ENCODE data around the gene MS4A18. TPM values are rescaled to one million over a fixed set of nuclear protein-coding genes. Genes with fewer than 3 reads are reported as not detected.

The MS4A18 gene
- total RNA-seq, 1 experiment from 2014 or later: not detected

DNA sequence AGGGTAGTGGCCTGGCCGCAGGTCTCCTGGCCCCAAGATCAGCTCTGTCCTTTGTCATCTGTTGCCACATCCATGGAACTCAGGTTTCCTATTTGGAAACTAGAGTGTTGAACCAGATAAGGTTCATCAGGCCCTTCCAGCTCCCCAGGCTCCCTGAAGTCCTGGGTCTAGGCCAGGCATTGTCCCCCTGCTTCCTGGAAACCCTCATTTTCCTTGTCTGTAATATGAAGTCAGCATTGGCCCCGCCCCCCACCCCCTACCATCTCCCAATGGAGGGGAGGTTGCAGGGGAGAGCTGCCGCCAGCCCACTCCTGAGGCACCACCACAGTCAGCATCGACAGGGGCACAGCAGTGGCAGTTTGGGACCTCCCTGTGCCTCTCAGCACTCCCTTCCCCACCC, 51.6 kb downstream of the MS4A18 start:
- no peak overlapping the region for H3K9ac ChIP-seq (ENCODE audit: low read length)
- no peak overlapping the region for H3K4me3 ChIP-seq (replicated peaks in 1 of 2; ENCODE audit: low read depth in 1 of 2, low read length in 2 of 2)
- ATAC-seq: no peak
- no peaks in the 10 kb centered on the region for H3K27me3 ChIP-seq (ENCODE audit: insufficient read depth, low read length)
- no peaks in the 10 kb centered on the region for H3K36me3 ChIP-seq (ENCODE audit: control insufficient read depth in 1 of 2, insufficient read depth in 2 of 2, low read length in 2 of 2)
- CTCF ChIA-PET: interaction anchor here (0.6 to 2.7 kb wide), 7 partner anchors 13 to 560 kb away, joined by 3 to 21 read pairs (median 4); partner anchors contain the start of gene MS4A15
- TF ChIP-seq ZFX (IDR thresholded peaks at IDR 0.05) (no peak), CEBPB (IDR thresholded peaks at IDR 0.05; ENCODE audit: low read depth) (no peak), YY1 (IDR thresholded peaks at IDR 0.05; ENCODE audit: extremely low read depth, insufficient replicate concordance, low read depth, low read length) (no peak), CBX3 (IDR thresholded peaks at IDR 0.05; ENCODE audit: low read depth) (no peak), SRF (IDR thresholded peaks at IDR 0.05; ENCODE audit: low read depth) (no peak), TCF7L2 (IDR thresholded peaks at IDR 0.05; ENCODE audit: borderline replicate concordance, extremely low read depth, insufficient read depth, insufficient read length) (no peak), POLR2AphosphoS5 (IDR thresholded peaks at IDR 0.05; ENCODE audit: low read depth, low read length) (no peak), EZH2 (IDR thresholded peaks at IDR 0.05) (no peak), EGR1 (IDR thresholded peaks at IDR 0.05; ENCODE audit: low read depth) (no peak), POLR2A (IDR thresholded peaks at IDR 0.05; ENCODE audit: borderline replicate concordance, extremely low read depth, insufficient read depth, insufficient read length) (no peak)
- TF ChIP-seq, protein P1, sequence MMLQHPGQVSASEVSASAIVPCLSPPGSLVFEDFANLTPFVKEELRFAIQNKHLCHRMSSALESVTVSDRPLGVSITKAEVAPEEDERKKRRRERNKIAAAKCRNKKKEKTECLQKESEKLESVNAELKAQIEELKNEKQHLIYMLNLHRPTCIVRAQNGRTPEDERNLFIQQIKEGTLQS (IDR thresholded peaks at IDR 0.05): no peak
- TF ChIP-seq, protein P2, sequence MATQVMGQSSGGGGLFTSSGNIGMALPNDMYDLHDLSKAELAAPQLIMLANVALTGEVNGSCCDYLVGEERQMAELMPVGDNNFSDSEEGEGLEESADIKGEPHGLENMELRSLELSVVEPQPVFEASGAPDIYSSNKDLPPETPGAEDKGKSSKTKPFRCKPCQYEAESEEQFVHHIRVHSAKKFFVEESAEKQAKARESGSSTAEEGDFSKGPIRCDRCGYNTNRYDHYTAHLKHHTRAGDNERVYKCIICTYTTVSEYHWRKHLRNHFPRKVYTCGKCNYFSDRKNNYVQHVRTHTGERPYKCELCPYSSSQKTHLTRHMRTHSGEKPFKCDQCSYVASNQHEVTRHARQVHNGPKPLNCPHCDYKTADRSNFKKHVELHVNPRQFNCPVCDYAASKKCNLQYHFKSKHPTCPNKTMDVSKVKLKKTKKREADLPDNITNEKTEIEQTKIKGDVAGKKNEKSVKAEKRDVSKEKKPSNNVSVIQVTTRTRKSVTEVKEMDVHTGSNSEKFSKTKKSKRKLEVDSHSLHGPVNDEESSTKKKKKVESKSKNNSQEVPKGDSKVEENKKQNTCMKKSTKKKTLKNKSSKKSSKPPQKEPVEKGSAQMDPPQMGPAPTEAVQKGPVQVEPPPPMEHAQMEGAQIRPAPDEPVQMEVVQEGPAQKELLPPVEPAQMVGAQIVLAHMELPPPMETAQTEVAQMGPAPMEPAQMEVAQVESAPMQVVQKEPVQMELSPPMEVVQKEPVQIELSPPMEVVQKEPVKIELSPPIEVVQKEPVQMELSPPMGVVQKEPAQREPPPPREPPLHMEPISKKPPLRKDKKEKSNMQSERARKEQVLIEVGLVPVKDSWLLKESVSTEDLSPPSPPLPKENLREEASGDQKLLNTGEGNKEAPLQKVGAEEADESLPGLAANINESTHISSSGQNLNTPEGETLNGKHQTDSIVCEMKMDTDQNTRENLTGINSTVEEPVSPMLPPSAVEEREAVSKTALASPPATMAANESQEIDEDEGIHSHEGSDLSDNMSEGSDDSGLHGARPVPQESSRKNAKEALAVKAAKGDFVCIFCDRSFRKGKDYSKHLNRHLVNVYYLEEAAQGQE (IDR thresholded peaks at IDR 0.05; ENCODE audit: low read depth): no peak
- TF ChIP-seq, protein P3, sequence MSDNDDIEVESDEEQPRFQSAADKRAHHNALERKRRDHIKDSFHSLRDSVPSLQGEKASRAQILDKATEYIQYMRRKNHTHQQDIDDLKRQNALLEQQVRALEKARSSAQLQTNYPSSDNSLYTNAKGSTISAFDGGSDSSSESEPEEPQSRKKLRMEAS (IDR thresholded peaks at IDR 0.05): no peak
- H3K9me3 ChIP-seq (ENCODE audit: control insufficient read depth in 1 of 2, insufficient read depth in 1 of 2, low read depth in 1 of 2, low read length in 2 of 2): no peaks in the 10 kb centered on the region
- peaks cover 0 to 19% of the 10 kb centered on the region in 2 experiments; a peak in 3 of 4 replicates for H3K4me1 ChIP-seq (ENCODE audit: control insufficient read depth in 1 of 2, insufficient read depth in 2 of 2, low read length in 2 of 2)
- no peaks in the 10 kb centered on the region for H3K9me2 ChIP-seq (ENCODE audit: insufficient read depth)
- BruUV-seq (replicated peaks): no TSS peak
- H4K20me1 ChIP-seq (ENCODE audit: insufficient read depth): no peaks in the 10 kb centered on the region
- no peak for DNase-seq (ENCODE audit: low read depth, low spot score)
- RAD21 ChIA-PET (ENCODE audit: low non-redundant PET in 1 of 2, low total read pairs in 2 of 2, uncharacterized antibody in 2 of 2, unreplicated experiment in 2 of 2): no interaction called here
- peak overlapping the region; percentile 5 for H2AFZ ChIP-seq (ENCODE audit: low read depth, low read length, poor library complexity, severe bottlenecking)
- no peak overlapping the region for H3K4me2 ChIP-seq (ENCODE audit: low read length)
- POLR2A ChIA-PET: interaction anchor here (0.6 kb wide), 1 partner anchor 614 kb away, joined by 4 read pairs; no protein-coding TSS in a partner anchor
- no peaks in the 10 kb centered on the region for H3K79me2 ChIP-seq (ENCODE audit: insufficient read depth, low read length)
- intact Hi-C loops (cut with micrococcal nuclease): loop anchor here (10.0 kb wide), 1 partner anchor 609 kb away; no protein-coding TSS in a partner anchor
- no peak overlapping the region; the same call in 1 of the 2 replicates for H3K27ac ChIP-seq (ENCODE audit: low read depth, low read length)

Measured in HCT116 (cell line).